Loucy (cell line): ENCODE data around the gene OR10A4.
A peak's percentile ranks its signal among the peaks of the same experiment; 100 is the strongest.

Experiments
- H2AFZ ChIP-seq: fragments of 200-600 bp; sonication (generic); 2 replicates; pipeline ENCODE4 v1.6.0; 2016; ENCODE audit warnings: antibody characterized with exemption, mild to moderate bottlenecking, low read length, moderate library complexity
- H3F3A ChIP-seq: fragments of 200-600 bp; 2 replicates; pipeline ENCODE4 v1.6.0; 2016; ENCODE audit warnings: antibody characterized with exemption, low read depth, mild to moderate bottlenecking
- H3K27me3 ChIP-seq: fragments of 200-600 bp; sonication (generic); 2 replicates; pipeline ENCODE4 v1.6.1; 2014; ENCODE audit warnings: low read length, mild to moderate bottlenecking; ENCODE audit not compliant: insufficient read depth, poor library complexity, severe bottlenecking
- H3K36me3 ChIP-seq: fragments of 200-600 bp; sonication (generic); 2 replicates; pipeline ENCODE4 v1.6.1; 2016; ENCODE audit warnings: low read length; ENCODE audit not compliant: insufficient read depth
- H3K4me1 ChIP-seq: fragments of 200-600 bp; sonication (generic); 2 replicates; pipeline ENCODE4 v1.5.1; 2014; ENCODE audit warnings: low read length, mild to moderate bottlenecking; ENCODE audit not compliant: insufficient read depth, poor library complexity, severe bottlenecking
- H3K4me2 ChIP-seq: fragments of 200-600 bp; sonication (generic); 2 replicates; pipeline ENCODE4 v1.6.0; 2014; ENCODE audit warnings: antibody characterized with exemption, low read length, low read depth, mild to moderate bottlenecking; ENCODE audit not compliant: poor library complexity, severe bottlenecking
- H3K4me3 ChIP-seq: fragments of 200-600 bp; sonication (generic); 2 replicates; pipeline ENCODE4 v1.5.1; 2014; ENCODE audit warnings: low read length, mild to moderate bottlenecking, mixed read lengths; ENCODE audit not compliant: poor library complexity, severe bottlenecking
- H3K79me2 ChIP-seq: fragments of 200-600 bp; sonication (generic); 2 replicates; pipeline ENCODE4 v1.6.1; 2014; ENCODE audit warnings: low read length; ENCODE audit not compliant: insufficient read depth
- H3K9ac ChIP-seq: fragments of 200-600 bp; sonication (generic); 2 replicates; pipeline ENCODE4 v1.6.0; 2014; ENCODE audit warnings: mild to moderate bottlenecking, low read depth, low read length, moderate library complexity; ENCODE audit not compliant: poor library complexity, severe bottlenecking
- H3K9me2 ChIP-seq: fragments of 200-600 bp; sonication (generic); replicated peaks from 2 replicates; pipeline ENCODE4 v1.6.1; 2016; ENCODE audit warnings: low read depth, low read length, mixed read lengths
- H3K9me3 ChIP-seq: fragments of 200-600 bp; sonication (generic); 2 replicates; pipeline ENCODE4 v1.6.1; 2014; ENCODE audit warnings: mild to moderate bottlenecking, antibody characterized with exemption, low read length, low read depth; ENCODE audit not compliant: insufficient read depth
- H4K20me1 ChIP-seq: fragments of 200-600 bp; sonication (generic); 2 replicates; pipeline ENCODE4 v1.6.0; 2014; ENCODE audit warnings: antibody characterized with exemption, low read length, mild to moderate bottlenecking; ENCODE audit not compliant: insufficient read depth, poor library complexity, severe bottlenecking
- EZH2phosphoT487 ChIP-seq: fragments of 200-600 bp; IDR thresholded peaks from 2 replicates; pipeline ENCODE4 v1.6.1; 2018; ENCODE audit warnings: antibody characterized with exemption, mild to moderate bottlenecking, moderate library complexity, borderline replicate concordance
- TF ChIP-seq, protein P1 (sequence below): fragments of 200-600 bp; sonication (generic); conservative IDR thresholded peaks from 2 replicates; pipeline ENCODE4 v1.5.1; 2014; ENCODE audit warnings: mild to moderate bottlenecking, antibody characterized with exemption, low read length

Gene OR10A4

DNA sequence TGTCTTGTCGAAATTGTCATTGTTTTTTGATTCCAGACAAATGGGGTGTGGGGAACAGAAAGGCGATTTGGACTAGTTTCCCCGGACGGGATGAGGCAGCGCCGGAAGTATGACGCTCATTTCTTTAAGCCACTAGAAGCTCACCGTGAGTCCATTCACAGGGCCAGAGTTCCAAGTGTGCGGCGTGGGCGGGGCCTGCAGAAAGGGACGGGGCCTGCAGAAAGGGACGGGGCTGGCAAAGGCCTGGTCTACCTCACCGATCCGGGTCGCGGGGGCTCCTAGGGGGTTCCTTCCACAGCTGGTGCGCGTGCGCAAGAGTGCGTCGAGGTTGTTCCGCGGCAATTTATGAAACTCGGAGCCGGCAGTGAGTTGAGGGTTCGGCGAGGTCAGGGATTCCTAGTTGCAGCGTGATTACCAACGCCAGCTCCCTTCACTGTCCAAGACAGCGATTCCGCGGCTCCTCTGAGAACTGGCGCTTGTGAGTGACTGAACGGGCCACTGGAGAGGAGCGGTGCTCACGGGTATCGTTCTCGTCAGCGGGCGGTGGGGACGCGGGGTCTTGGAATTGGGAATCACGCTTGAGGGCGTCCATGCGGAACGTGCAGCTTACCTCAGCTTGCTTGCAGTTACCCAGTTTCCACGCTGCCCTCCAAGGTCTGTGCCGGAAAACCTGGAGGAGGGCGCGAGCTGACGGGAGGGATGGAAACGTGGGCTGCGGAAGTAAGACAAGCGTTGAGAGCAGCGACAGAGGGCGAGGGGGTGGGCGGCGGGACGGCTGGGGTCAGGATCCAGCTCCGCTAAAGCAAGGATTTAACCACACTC lies 50.0 kb downstream of the OR10A4 start, which contains the start of gene ZNF215:
TSS of gene ZNF215 (plus strand) at position 219 of the 822 bp plus-strand sequence. CDS start 5,847 bp downstream, outside the sequence.
- H3K9me2 ChIP-seq: no peaks in the 10 kb centered on the region
- H3K9ac ChIP-seq: peak within 1 kb of the TSS; percentile 80
- H3K4me1 ChIP-seq: peaks cover 17% of the 10 kb centered on the region
- peaks cover 37% of the 10 kb centered on the region for H3K79me2 ChIP-seq
- H3K36me3 ChIP-seq: no peaks in the 10 kb centered on the region
- peak within 1 kb of the TSS; percentile 86 for H3K4me3 ChIP-seq
- no peaks in the 10 kb centered on the region for H3F3A ChIP-seq
- no peaks in the 10 kb centered on the region for H4K20me1 ChIP-seq
- H3K27me3 ChIP-seq: no peaks in the 10 kb centered on the region
- H2AFZ ChIP-seq: peak within 1 kb of the TSS; percentile 96
- peak within 1 kb of the TSS; percentile 68 for H3K4me2 ChIP-seq
- TF ChIP-seq EZH2phosphoT487: no peak
- TF ChIP-seq, protein P1, sequence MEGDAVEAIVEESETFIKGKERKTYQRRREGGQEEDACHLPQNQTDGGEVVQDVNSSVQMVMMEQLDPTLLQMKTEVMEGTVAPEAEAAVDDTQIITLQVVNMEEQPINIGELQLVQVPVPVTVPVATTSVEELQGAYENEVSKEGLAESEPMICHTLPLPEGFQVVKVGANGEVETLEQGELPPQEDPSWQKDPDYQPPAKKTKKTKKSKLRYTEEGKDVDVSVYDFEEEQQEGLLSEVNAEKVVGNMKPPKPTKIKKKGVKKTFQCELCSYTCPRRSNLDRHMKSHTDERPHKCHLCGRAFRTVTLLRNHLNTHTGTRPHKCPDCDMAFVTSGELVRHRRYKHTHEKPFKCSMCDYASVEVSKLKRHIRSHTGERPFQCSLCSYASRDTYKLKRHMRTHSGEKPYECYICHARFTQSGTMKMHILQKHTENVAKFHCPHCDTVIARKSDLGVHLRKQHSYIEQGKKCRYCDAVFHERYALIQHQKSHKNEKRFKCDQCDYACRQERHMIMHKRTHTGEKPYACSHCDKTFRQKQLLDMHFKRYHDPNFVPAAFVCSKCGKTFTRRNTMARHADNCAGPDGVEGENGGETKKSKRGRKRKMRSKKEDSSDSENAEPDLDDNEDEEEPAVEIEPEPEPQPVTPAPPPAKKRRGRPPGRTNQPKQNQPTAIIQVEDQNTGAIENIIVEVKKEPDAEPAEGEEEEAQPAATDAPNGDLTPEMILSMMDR: no peak
- H3K9me3 ChIP-seq: no peaks in the 10 kb centered on the region

DNA sequence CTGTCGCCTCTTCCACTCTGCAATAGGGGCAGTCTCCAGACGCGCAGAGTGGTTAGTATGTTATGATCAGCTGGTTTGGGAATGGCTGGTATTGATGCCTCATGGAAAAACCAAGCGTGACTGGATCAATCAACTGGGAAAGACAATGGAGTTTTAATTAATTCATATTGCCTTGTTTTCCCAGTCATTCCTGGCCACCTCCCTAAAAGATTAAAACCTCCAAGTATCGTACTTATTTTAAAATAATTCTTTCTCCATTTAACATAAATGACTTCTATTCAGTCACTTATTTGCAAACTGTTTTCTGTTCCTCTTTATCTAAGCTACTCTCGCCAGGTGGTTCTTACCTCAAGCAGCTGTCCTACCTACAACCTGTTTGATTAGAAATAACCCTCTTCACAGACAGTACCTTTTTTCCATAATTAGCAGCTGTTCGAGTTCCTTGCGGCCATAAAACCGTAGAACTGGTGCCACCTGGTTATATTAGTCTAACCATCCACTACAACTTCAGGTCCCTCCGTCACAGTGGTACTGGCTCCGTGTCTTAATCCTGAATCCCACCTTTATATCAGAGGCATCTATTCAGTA lies 50.7 kb downstream of the OR10A4 start:
- Histone ChIP-seq H3K9ac (peak overlapping the region; percentile 80), H4K20me1 (no peaks in the 10 kb centered on the region), H3K4me2 (peak overlapping the region; percentile 68), H3K36me3 (no peaks in the 10 kb centered on the region), H3K4me3 (peak overlapping the region; percentile 86), H3K4me1 (peaks cover 20% of the 10 kb centered on the region), H3K9me2 (no peaks in the 10 kb centered on the region), H3F3A (peaks cover 2% of the 10 kb centered on the region; the same call in 1 of the 2 replicates), H2AFZ (peak overlapping the region; percentile 96), H3K79me2 (peaks cover 37% of the 10 kb centered on the region), H3K9me3 (no peaks in the 10 kb centered on the region), H3K27me3 (no peaks in the 10 kb centered on the region)
- no peak for TF ChIP-seq EZH2phosphoT487
- TF ChIP-seq, protein P1: no peak
